Astrocyte (in vitro differentiated cells and primary cell): ENCODE measurements around the gene ANKRD23.

ENCODE experiments used
- EZH2 ChIP-seq: IDR thresholded peaks from 2 replicates; pipeline ENCODE4 v1.6.1; 2012; ENCODE audit warnings: mild to moderate bottlenecking, low read length, inconsistent platforms; ENCODE audit not compliant: insufficient read depth
- TF ChIP-seq, protein P1 (sequence below): IDR thresholded peaks from 2 replicates; pipeline ENCODE4 v1.5.1; 2011; ENCODE audit warnings: low read depth, mild to moderate bottlenecking, inconsistent platforms, low read length, moderate library complexity; ENCODE audit not compliant: insufficient read depth

DNA sequence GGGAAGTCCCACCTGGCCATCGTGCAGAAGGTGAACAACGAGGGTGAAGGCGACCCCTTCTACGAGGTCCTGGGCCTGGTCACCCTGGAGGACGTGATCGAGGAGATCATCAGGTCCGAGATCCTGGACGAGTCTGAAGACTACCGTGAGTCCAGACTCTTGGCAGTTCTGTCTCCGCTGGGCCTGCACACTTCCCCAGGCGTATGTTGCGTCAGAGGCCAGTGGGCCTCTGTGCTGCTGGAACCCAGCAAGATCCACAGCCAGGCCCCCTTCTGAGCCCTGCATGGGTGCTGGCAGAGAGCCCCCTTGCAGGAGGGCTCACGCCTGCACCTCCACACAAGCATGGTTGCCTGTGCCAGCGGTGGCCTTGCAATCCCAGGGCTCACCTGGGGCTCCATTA, 18.8 kb downstream of the ANKRD23 start:
- TF ChIP-seq EZH2: no peak
- TF ChIP-seq, protein P1, sequence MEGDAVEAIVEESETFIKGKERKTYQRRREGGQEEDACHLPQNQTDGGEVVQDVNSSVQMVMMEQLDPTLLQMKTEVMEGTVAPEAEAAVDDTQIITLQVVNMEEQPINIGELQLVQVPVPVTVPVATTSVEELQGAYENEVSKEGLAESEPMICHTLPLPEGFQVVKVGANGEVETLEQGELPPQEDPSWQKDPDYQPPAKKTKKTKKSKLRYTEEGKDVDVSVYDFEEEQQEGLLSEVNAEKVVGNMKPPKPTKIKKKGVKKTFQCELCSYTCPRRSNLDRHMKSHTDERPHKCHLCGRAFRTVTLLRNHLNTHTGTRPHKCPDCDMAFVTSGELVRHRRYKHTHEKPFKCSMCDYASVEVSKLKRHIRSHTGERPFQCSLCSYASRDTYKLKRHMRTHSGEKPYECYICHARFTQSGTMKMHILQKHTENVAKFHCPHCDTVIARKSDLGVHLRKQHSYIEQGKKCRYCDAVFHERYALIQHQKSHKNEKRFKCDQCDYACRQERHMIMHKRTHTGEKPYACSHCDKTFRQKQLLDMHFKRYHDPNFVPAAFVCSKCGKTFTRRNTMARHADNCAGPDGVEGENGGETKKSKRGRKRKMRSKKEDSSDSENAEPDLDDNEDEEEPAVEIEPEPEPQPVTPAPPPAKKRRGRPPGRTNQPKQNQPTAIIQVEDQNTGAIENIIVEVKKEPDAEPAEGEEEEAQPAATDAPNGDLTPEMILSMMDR: no peak
